Right hindlimb (tissue), 1 donor: ENCODE results near the gene NEMP1.
"Not testable (repeated sequence)": the region's sequence is repeated elsewhere in the genome, so short reads cannot be mapped to it uniquely, and the experiment has no call there.

Experiments used
- DNase-seq: peaks from one replicate; pipeline ENCODE4 v3.0.0-alpha.2; 2018

NEMP1 gene

DNA sequence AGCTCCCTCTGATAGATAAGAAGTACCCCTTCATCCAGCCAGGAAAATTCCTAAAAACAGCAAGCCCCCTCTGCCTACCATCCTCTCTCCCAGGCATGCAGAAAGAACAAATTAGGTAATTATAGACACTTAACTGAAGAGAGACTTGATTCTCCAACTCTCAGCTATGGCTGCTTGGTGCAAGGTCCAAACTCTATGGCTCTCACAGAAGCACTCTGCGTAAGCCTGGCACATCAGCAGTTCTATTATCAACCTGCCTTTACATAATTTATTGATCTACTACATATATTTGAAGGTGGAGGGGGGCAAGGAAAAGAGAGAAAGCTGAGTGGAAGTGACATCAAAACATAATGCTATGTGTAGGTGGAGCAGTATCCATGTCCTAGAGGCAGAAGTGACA lies 27.6 kb downstream of the NEMP1 start:
- DNase-seq: no peak

DNA sequence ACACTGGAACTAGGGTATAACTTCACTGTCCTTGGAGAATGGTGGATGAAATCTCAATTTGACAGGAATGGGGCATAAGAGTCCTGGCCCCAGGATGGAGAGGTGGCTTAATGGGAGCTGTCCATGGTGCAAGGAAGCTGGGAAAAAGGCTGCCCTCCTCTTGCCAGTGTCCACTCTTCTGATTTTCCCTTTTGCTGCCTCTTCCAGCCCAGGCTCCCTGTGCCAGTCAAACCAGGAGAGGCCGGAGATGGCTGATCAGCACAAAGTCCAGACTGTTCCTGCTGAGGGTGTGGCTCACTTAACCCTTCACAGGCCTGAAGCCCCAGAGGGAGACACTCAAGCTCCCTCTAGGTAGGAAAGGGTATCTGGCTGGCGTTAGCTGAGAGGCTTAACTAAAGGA lies 28.7 kb downstream of the NEMP1 start, which contains the start of gene MYO1A:
TSS of gene MYO1A (minus strand) at position 240 of the 400 bp plus-strand sequence. CDS start 1,806 bp downstream, outside the sequence.
- DNase-seq: no peak

DNA sequence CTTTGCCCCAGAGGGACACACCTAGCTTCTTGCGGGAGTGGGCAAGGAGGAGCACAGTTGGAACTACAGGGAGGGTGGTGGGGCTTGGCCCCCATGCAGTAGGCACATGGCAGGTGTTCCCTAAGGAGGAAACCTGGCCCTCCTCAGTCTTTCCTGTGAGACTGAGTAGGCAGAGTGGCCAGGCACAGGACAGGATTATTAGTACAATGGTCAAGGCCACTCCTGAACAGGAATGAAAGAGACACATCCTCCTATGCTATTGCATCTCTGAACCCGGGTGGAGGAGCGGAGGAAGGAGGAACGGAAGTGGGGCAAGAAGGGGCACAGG lies 29.5 kb downstream of the NEMP1 start:
- no peak for DNase-seq

DNA sequence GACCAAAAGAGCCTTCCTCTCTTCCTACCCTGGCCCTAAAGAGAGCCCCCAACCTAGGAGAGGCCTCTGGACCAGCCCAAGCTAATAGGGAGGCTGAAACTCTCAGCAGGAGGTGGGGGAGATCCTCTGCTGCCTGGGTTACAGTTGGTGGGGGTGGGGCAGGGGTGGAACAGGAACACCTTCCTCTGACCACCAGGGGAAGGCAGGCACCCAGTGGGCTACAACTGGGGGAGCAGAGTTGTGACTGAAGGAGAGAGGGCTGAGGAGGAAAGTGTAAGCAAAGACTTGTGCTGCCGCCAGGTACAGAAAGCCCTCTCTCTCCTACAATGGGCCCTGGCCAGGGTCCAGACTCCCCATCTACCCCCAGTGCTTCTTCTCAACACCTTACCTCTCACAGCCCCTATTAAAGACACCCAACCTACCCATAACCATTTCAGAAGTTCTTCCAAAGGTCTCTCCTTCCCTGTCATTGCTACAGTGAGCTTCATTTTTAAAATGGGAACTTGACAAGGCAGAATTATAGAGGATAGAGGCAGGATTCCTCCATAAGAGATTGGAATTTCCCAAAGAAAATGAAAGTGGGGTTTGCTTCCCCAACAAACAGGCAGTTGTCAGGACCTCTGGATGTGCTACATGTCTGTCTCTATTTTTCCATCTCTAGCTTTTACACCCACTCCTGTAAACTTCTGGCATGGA lies 30.0 kb downstream of the NEMP1 start:
- no peak for DNase-seq

DNA sequence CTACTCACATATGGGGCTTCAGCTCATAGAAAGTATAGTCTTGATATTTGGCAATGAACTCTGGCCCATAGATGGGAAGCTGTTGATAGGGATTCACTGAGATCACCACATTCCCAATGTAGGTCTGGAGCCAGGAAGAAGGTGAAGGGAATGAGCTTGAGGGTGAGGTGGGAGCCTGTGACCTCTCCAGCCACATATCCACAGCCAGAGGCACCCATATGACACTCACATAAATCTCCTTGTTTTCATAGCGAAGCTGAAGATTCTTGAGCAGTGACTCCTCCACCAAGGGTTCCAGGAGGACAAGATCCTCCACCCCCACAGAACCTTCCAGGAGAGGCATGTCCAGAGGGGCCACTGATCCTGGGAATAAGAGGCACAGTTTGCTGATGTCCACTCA lies 30.6 kb downstream of the NEMP1 start:
- DNase-seq: no peak

DNA sequence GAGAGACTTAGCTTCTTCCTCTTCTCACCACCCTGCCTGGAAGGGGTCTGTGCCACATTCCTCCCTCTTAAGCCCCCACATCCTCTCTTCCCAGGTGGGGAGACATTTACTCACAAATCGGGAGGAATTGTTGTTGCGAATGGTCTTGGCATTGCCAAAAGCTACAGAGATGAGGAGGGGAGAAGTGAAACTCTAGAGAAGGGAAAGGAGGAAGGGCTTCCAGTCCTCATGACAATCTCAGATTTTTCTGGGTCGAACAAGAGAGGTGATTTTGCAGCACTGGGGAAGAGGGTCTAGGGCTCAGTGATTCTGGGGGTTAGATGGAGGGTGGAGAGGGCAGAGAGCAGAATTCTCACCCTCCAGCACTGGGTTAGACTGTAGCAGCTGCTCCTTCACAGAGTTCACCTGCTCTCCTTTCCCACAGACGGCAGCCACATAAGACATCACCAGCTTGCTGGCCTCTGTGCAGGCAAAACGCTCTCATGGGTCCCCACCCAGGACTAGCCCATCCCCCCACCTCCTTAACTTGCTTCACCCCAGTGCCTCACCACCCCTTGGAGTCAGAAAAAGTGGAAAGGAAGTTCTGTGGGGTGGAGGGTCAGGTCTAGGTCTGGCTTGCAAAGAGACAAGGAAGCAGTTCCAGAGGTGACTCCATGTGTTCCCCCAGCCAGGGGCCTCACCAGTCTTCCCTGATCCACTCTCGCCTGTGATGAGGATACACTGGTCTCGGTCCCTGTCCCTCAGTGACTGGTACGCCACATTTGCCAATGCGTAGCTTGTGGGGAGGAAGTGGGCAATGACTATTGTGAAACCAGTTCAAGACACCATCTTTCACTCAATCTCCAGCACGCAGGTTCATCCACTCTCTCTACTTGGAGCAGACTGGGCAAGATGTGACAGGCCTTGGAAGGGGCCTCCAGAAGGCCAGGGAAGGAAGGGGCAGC lies 31.4 kb downstream of the NEMP1 start:
- DNase-seq: no peak

DNA sequence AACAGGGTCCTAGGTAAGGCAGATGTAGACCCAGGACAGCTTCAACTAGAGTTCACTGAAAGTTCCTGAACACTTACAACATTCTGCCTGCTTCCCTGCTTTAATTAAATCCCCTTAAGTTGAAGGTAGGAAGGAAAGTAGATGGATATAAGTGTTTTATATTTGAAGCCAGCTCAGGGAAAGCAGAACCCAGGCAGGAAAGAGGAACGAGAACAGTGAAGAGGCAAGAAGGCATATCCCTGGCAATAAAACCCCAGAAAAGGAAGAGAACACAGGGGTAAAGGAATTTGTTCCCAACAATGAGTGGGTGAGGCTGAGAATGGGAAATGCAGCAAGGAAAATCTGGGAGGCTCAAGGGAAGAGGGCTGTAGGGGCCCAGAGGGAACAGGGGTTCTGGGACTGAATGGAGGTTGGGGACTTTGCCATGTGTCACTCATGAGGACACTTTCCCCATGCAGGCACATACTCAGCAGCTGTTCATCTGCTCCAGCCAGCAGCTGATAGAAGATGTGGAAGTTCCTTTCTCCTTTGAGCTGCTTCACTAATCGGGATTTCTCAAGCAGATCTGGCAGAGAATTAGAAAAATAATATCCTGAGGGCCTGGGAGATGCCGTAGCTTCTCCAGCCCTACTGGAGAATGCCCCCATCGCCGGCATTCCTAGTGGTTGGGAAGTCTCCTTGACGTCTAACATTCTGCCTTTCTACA lies 32.4 kb downstream of the NEMP1 start:
- peak; percentile 33 for DNase-seq

DNA sequence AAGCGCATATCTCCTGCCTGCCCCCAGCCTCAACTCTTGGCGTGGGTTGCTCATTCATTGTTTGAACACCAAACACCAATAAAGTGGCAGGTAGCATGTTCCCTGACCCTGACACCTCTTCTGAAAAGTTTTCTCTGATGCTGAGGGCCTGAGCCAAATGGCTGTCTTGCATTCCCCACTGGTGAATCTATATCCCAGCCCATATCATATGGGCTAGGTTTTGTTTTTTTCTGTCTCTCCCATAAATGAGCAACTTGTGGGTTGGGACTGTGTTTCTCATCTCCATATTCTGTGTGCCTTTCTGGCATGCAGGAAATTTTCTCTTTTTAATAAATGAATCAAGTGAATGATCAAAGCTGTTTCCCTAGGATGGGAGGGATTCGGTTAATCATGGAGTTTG lies 33.7 kb downstream of the NEMP1 start:
- DNase-seq: no peak

DNA sequence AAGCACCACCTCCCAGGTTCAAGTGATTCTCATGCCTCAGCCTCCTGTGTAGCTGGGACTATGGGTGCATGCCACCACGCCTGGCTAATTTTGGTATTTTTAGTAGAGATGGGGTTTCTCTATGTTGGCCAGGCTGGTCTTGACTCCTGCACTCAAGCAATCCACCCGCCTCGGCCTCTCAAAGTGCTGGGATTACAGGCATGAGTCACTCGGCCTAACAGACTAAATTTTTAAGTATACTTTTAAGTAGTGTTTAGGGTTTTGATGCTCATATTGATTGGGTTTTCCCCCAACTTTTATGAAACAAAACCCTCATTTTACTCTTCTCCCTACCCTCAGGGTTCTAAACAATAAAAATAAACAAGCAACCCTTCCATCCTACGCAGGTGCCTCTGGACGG lies 34.1 kb downstream of the NEMP1 start:
- DNase-seq: no peak

DNA sequence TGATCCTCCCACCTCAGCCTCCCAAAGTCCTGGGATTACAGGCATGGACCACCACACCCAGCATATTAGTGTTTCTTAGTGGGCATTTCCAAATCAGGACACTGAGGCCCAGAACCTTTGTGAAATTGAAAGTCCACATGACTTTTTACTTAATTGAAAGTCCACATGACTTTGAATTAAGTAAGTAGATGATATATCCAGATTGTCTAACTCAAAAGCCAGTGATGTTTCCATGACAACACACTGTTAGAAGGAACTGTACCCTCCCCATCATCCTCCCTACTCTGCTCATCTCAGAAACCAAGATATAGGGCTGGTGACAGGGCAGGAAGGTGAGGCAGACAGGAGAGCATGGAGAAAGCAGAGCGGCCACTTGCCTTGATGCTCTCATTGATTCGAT lies 35.9 kb downstream of the NEMP1 start:
- no peak for DNase-seq

DNA sequence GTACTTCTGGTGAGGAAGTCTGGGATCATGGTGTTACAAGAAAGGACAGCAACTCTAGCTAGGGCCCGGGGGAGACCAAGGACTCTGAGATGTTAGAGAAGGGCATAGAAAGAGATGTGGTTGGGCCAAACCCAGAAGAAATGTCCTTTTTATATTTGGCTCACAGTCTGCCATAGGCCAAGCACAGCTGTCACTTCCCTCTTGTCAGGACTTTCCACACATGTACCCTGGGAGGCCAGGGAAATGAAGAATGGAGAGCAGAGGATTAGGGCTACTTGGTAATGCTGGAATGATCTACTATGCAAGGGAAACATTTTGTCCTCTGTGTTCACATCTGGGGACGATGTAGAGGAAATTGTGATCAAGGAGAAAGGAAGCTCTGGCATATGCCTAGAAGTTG lies 37.8 kb downstream of the NEMP1 start:
- DNase-seq: no peak

DNA sequence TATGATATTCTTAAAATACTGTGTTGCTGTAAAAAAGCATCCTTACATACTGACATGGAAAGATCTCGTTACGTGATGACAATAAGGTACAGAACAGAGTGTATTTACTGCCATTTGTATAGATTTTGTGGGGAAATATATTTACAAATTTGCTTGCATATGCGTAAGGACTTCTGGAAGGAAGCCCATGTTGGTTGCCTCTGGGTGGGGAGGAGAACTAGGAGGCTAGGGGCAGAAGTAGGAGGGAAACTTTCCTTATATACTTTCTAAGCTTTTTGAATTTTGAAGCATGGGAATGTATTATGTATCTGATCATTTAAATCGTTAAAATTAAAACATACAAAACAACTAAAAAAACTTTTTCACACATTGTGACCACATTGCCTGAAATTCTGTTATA lies 38.4 kb downstream of the NEMP1 start:
- no peak for DNase-seq

DNA sequence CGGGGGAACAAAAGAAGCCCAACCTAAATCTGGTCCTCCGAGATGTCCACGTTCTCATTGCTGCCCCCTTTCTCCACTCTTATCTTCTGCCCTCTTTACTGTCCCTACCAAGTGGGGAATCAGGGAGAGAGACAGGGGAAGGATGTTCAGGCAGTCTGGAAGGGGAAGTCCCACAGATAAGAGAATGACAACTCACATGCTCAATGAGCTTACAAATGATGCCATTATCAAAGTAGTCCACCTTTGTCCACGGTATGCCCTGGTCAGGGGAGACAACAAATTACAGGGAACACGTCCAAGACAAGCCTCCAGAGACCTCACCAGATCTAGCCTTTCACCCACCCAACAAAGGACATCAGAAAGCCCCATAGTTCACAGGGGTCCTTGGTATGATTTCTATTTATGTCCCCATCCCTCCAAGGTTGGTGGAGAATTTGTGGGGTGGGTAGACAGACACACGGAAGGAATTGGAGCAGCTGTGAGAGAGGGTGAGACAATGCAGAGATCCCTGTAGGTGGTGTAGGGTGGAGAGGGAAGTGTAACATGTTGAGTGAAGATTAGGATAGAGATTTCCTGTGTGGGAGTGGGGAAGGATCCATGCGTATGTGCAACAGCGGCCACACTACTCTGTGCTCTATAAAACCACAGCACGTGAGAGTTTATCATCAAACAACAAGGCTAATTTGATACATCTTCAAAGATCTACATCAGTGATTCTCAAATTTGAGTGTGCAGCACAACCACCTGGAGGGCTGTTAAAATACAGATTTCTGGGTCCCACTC lies 39.4 kb downstream of the NEMP1 start:
- no peak for DNase-seq

DNA sequence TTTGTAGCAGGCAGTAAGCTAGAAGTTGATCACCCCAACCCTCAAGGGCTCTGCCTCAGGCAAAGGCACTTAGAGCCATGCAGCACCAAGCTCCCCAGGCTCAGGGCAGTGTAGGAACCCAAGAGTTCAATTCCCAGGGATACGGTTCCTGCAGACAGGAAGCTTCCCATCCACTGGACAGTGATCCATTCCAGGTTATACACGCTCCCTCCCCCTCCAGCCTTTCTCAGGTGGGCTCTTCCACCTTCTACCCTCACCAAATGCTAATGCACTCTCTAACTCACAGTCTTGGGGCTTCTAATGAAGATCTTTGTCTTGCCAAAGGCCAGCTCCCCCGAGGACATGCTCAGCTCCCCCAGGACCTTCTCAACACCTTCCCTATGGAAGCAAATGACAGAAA lies 41.3 kb downstream of the NEMP1 start:
- DNase-seq: no peak

DNA sequence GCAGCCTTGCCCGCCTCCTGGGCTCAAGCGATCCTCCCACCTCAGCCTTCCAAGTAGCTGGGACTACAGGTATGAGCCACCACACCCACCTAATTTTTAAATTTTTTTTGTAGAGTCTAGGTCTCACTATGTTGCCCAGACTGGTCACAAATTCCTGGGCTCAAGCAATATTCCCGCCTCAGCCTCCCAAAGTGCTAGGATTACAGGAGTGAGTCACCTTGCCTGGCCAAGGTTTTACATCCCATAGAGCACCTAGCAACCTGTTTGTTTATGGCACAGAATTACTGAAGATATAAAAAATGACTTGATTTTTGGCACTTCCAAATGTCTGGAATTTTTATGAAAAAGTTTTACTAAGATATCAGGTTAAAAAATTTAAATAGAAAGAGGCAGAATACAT lies 45.2 kb downstream of the NEMP1 start:
- DNase-seq: no peak

DNA sequence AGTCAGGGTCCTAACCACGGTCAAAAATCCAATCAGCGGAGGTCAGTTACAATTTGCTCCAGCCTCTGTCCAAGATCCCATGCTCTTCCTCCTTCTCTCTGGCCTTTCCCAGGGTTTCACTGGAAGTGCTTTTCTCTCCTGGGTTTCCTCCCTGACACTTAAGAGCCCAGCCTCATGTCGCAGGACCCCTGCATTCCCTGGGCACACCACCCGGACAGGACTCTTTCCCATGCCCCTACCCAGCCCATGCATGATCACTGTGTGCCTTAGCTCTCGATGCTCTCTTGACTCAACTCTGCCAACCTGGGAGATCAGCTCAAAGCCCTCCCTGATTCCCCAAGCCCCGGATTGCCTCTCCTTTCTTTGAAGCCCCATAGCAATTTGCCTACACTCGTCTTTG lies 46.8 kb downstream of the NEMP1 start:
- no peak for DNase-seq

DNA sequence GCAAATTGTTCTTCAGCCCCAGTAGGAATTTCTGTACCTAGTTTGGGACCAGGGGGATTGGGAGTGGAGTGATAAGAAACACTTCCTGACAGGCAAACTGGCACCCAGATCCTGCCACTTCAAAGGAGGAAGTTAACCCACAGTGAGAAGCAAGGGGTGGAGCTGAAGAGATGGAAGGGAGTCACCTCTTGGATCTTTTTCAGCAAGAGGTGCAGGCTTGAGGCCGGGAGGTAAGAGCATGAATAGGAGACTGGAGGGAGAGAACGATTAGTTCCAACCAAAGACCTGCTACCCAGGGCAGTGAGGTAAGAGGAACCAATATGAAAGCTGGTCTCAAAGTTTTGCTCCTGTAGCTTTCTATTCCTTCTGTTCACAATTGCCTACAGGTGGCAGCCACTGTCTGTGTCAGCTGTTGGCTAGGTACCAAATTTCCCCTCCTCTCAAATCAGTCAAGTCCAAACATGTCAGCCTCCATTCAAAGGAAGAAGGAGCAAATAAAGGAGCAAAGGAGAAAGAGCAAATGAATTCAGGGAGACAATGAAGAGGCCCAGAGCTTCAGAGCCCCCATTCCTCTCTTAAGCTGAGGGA lies 47.4 kb downstream of the NEMP1 start:
- no peak for DNase-seq

DNA sequence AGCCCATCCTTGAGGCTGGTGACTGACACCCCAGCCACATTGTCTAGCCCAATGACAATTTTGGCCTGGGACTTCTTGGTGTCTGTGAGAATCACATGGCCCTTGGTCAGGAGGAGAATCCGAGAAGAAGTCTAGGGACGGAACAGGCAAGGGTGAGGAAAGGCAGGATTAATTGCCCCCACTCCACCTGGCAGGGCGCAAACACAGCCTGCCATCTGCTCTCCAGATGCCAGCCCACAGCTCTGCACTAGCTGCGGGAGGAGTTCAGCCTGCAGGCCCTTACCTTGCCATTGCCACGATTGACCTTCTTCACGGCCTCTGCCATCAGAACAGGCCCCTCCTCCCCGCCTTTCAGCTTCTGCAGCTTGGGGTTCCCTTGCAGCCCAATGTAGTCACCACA lies 49.1 kb downstream of the NEMP1 start:
- DNase-seq: no peak

DNA sequence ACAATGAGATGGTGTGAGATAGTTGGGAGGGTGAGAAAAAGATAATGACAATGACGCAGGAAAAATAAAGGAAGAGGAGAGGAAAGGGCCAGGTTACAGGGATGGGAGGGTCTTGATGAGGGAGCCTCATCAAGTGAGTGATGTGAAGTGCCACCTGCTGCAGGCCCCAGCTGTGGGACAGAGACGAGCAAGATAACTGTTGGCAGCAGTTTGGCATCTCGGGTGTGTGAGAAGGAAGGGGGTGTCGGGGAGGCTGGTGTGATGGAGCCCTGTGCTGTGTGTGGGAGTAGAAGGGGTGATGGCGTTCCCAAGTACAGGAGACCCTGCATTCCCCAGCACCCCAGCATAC lies 50.8 kb downstream of the NEMP1 start:
- DNase-seq: no peak

DNA sequence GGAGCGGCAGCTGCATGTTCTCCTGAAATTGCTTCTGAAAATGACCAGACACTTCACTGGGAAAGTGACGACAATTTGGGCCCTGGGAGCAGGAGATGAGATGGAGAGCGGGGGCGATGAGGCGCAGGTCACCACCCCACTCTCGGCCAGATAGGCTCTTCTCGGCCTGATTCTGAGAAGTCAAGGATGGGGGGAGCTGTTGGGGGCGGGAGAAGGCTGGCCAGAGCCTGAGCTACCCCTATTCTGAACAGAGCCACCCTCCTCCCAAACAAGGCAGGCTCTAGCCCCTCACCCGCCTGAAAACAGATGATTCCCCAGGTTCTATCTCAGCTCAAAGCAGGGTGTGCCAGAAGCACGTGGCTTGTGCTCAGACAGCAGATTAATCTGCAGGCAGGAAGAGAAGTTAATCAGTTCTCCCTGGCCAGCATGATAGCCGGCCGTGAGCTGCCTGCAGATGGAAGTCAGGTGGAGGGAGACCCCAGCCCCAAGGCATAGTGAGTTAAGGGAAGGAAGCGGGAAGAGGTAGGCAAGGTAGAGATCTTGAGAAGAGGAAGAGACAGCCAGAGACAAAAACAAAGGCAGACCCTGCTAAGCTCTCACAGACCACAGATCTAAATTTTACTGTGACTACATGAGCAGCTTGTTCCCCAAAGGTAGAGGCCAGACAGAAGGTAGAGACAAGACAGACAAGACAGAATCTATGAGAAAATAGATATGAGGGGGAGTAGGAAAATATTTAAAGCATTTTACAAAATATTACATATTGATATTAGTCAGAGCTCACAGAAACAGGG lies 51.4 kb downstream of the NEMP1 start:
- no peak for DNase-seq

DNA sequence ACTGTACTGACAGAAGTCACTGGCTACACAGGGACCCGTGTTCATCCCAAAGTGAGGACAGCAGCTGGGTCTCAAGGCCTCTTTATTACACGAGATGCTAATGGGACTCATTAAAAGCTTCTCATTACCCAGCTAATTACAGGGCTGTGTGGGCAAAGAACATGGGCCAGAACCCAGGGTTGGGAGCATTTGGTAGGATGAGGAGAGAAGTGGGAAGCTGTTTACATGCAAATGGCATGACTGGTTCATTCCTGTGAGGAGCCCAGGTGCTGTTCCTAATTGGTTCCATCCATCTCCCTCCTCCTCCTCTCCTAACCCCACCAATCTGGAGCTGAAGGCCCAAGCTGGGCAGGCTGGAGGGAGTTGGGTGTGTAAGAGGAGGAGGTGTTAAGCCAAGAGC lies 53.4 kb downstream of the NEMP1 start:
- no peak for DNase-seq

DNA sequence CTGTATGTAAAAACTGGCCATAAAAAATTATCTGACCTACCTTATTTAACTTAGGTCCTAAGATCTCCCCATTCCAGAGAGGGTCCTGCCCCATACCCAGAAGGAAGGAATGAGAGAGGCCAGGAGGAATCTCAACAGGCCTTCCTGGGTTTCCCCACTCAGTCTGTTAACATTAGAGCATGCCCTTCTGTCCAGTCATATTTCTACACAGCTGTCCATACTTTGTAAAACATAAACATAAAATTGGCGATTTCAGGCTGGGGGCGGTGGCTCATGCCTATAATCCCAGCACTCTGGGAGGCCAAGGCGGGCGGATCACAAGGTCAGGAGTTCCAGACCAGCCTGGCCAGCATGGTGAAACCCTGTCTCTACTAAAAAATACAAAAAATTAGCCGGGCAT lies 56.3 kb downstream of the NEMP1 start:
- not testable (repeated sequence) for DNase-seq
